Measurements from ENCODE around the gene H2BK1. TPM values are rescaled to one million over a fixed set of nuclear protein-coding genes. Genes with fewer than 3 reads are reported as not detected.

Gene H2BK1
- total RNA-seq, 6 experiments from 2014 or later, result not detected

- peaks cover 38% of the 10 kb centered on the region for H3K27me3 Mint-ChIP-seq (ENCODE audit: insufficient read depth)
- no peak overlapping the region for H3K4me3 Mint-ChIP-seq
- 0 out of 2 replicates have a peak, but pooled peaks cover 4% of the 10 kb centered on the region for H3K36me3 Mint-ChIP-seq (ENCODE audit: low read depth)
- no peak for DNase-seq
- no peaks in the 10 kb centered on the region; the same call in 1 of the 2 replicates for H3K9me3 Mint-ChIP-seq
- TF ChIP-seq CTCF (IDR thresholded peaks at IDR 0.05), result no peak
- no peak overlapping the region for H3K27ac Mint-ChIP-seq
- peaks cover 30% of the 10 kb centered on the region for H3K4me1 Mint-ChIP-seq (ENCODE audit: low read depth)
Observed at GRCh38 chr7:151254316-151254715, 44.0 kb upstream of the H2BK1 start.

GRCh38 chr7:151252961-151253711 is 42.8 kb upstream of the H2BK1 start:
- Mint-ChIP-seq H3K27ac (no peak overlapping the region), H3K4me3 (peak overlapping the region; percentile 91), H3K36me3 (ENCODE audit: low read depth) (0 out of 2 replicates have a peak, but pooled peaks cover 4% of the 10 kb centered on the region), H3K9me3 (no peaks in the 10 kb centered on the region; the same call in 1 of the 2 replicates), H3K4me1 (ENCODE audit: low read depth) (peaks cover 33% of the 10 kb centered on the region), H3K27me3 (ENCODE audit: insufficient read depth) (peaks cover 29% of the 10 kb centered on the region)
- no peak for DNase-seq
- no peak for TF ChIP-seq CTCF (IDR thresholded peaks at IDR 0.05)

GRCh38 chr7:151252561-151252835 is 42.2 kb upstream of the H2BK1 start:
- peaks cover 37% of the 10 kb centered on the region for H3K4me1 Mint-ChIP-seq (ENCODE audit: low read depth)
- H3K9me3 Mint-ChIP-seq, result no peaks in the 10 kb centered on the region
- peaks cover 24% of the 10 kb centered on the region for H3K27me3 Mint-ChIP-seq (ENCODE audit: insufficient read depth)
- no peak for DNase-seq
- H3K4me3 Mint-ChIP-seq, result peak overlapping the region; percentile 91
- peak overlapping the region; percentile 91 for H3K27ac Mint-ChIP-seq
- no peak for TF ChIP-seq CTCF (IDR thresholded peaks at IDR 0.05)
- no peaks in the 10 kb centered on the region for H3K36me3 Mint-ChIP-seq (ENCODE audit: low read depth)

GRCh38 chr7:151251689-151252560 is 41.6 kb upstream of the H2BK1 start:
- Mint-ChIP-seq H3K36me3 (ENCODE audit: low read depth) (no peaks in the 10 kb centered on the region), H3K27me3 (ENCODE audit: insufficient read depth) (peaks cover 19% of the 10 kb centered on the region), H3K4me1 (ENCODE audit: low read depth) (peaks cover 42% of the 10 kb centered on the region), H3K4me3 (peak overlapping the region; percentile 91), H3K9me3 (no peaks in the 10 kb centered on the region), H3K27ac (peak overlapping the region; percentile 91)
- TF ChIP-seq CTCF (IDR thresholded peaks at IDR 0.05), result no peak
- peak; percentile 58 for DNase-seq

GRCh38 chr7:151251328-151251688 is 41.0 kb upstream of the H2BK1 start:
- TF ChIP-seq CTCF (IDR thresholded peaks at IDR 0.05), result no peak
- no peak for DNase-seq
- peak overlapping the region; percentile 80 for H3K4me3 Mint-ChIP-seq
- peaks cover 14% of the 10 kb centered on the region for H3K27me3 Mint-ChIP-seq (ENCODE audit: insufficient read depth)
- peaks cover 49% of the 10 kb centered on the region for H3K4me1 Mint-ChIP-seq (ENCODE audit: low read depth)
- H3K27ac Mint-ChIP-seq, result peak overlapping the region; percentile 73
- no peaks in the 10 kb centered on the region for H3K9me3 Mint-ChIP-seq
- no peaks in the 10 kb centered on the region for H3K36me3 Mint-ChIP-seq (ENCODE audit: low read depth)
